Measurements from ENCODE around the gene ARHGDIG. TPM values are rescaled to one million over a fixed set of nuclear protein-coding genes. Genes with fewer than 3 reads are reported as not detected.
"Not testable (repeated sequence)": the region's sequence is repeated elsewhere in the genome, so short reads cannot be mapped to it uniquely, and the experiment has no call there.

The ARHGDIG gene
- total and polyA plus RNA-seq, 4 experiments from 2014 or later, result 0.96 TPM; not detected in 3

DNA sequence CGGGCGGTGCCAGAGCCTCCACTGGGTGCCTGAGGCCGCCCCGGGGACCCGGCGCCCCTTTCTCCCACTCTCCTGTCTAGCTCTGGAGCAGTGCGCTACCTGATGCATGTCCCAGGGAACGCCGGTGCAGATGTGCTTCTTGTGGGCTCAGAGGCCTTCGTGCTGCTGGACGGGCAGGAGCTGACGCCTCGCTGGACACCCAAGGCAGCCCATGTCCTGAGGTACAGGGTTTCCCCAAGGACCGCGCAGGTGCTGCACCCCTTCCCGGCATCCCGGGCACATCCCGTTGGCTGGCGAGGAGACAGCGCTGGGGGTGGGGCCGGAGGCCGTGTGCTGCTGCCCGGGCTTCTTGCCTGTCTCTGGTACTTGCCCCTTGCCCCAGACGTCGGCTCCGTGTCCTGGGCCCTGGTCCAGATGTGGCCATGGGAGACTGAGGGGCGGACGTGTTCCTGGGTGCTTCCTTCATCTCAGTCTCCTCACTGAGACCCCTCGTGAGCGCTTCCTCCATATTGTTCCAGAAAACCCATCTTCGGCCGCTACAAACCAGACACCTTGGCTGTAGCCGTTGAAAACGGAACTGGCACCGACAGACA is 17.1 kb upstream of the ARHGDIG start:
- Mint-ChIP-seq H3K27me3 (no peaks in the 10 kb centered on the region), H3K4me1 (peaks cover 0 to 13% (median 3%) of the 10 kb centered on the region in 4 donors), H3K9me3 (no peaks in the 10 kb centered on the region), H3K4me3 (no peak overlapping the region), H3K27ac (no peak overlapping the region), H3K36me3 (peaks cover 19 to 21% of the 10 kb centered on the region in 2 donors)
- Histone ChIP-seq H3K27me3 (ENCODE audit: insufficient read depth, low read length) (no peaks in the 10 kb centered on the region), H3K4me1 (ENCODE audit: insufficient read depth, low read length) (peaks cover 6% of the 10 kb centered on the region), H3K4me3 (ENCODE audit: low read length in 2 of 2) (no peak overlapping the region), H3K27ac (ENCODE audit: low read depth, low read length) (no peak overlapping the region), H3K36me3 (ENCODE audit: insufficient read depth, low read length) (no peaks in the 10 kb centered on the region), H3K9me3 (ENCODE audit: control insufficient read depth in 1 of 2, low read length in 2 of 2) (no peaks in the 10 kb centered on the region)
- POLR2A ChIA-PET (ENCODE audit: partially characterized antibody), result interaction anchor here (0.6 kb wide), 1 partner anchor 10 kb away, joined by 3 read pairs; no protein-coding TSS in a partner anchor
- intact Hi-C loops (cut with micrococcal nuclease), result no loop called here
- peak in 1 of 5 donors; percentile 13 for DNase-seq
- CTCF ChIA-PET (ENCODE audit: partially characterized antibody), result no interaction called here

- Mint-ChIP-seq H3K4me1 (peaks cover 0 to 13% (median 3%) of the 10 kb centered on the region in 4 donors), H3K9me3 (no peaks in the 10 kb centered on the region), H3K4me3 (no peak overlapping the region), H3K27ac (peak overlapping the region in 1 of 7 donors; percentile 22), H3K27me3 (no peaks in the 10 kb centered on the region), H3K36me3 (peaks cover 18 to 20% of the 10 kb centered on the region in 2 donors)
- Histone ChIP-seq H3K4me1 (ENCODE audit: insufficient read depth, low read length) (peaks cover 6% of the 10 kb centered on the region), H3K4me3 (ENCODE audit: low read length in 2 of 2) (no peak overlapping the region), H3K9me3 (ENCODE audit: control insufficient read depth in 1 of 2, low read length in 2 of 2) (no peaks in the 10 kb centered on the region), H3K27ac (ENCODE audit: low read depth, low read length) (no peak overlapping the region), H3K27me3 (ENCODE audit: insufficient read depth, low read length) (no peaks in the 10 kb centered on the region), H3K36me3 (ENCODE audit: insufficient read depth, low read length) (no peaks in the 10 kb centered on the region)
- ChIA-PET CTCF (ENCODE audit: partially characterized antibody) (no interaction called here), POLR2A (ENCODE audit: partially characterized antibody) (no interaction called here)
- DNase-seq, result peak in 1 of 5 donors; percentile 23
- intact Hi-C loops (cut with micrococcal nuclease), result no loop called here
Measured at GRCh38 chr16:263944-264343, 16.4 kb upstream of the ARHGDIG start.

DNA sequence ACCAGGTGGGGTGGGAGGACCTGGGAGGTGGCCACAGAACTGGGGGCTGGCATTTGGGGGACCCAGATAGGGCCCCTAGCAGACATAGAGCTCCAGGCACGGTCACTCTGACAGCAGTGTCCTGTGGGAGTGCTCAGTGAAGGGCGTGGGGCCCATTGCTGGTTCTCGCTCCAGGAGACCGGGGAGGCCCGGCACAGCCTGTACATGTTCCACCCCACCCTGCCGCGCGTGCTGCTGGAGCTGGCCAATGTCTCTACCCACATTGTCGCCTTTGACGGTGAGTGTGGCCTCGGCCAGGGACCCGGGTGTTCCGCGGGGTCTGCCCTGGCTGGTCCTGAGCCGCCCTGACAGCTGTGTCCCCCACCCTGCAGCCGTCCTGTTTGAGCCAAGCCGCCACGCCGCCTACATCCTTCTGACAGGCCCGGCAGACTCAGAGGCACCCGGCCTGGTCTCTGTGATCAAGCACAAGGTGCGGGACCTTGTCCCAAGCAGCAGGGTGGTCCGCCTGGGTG is 15.9 kb upstream of the ARHGDIG start:
- Histone ChIP-seq H3K27me3 (ENCODE audit: insufficient read depth, low read length) (no peaks in the 10 kb centered on the region), H3K36me3 (ENCODE audit: insufficient read depth, low read length) (no peaks in the 10 kb centered on the region), H3K9me3 (ENCODE audit: control insufficient read depth in 1 of 2, low read length in 2 of 2) (no peaks in the 10 kb centered on the region), H3K4me3 (ENCODE audit: low read length in 2 of 2) (no peak overlapping the region), H3K4me1 (ENCODE audit: insufficient read depth, low read length) (peaks cover 6% of the 10 kb centered on the region), H3K27ac (ENCODE audit: low read depth, low read length) (no peak overlapping the region)
- intact Hi-C loops (cut with micrococcal nuclease), result no loop called here
- CTCF ChIA-PET (ENCODE audit: partially characterized antibody), result no interaction called here
- no peak overlapping the region for H3K27ac Mint-ChIP-seq
- no peaks in the 10 kb centered on the region for H3K9me3 Mint-ChIP-seq
- peaks cover 13 to 14% of the 10 kb centered on the region in 2 donors for H3K36me3 Mint-ChIP-seq
- H3K4me1 Mint-ChIP-seq, result peaks cover 0 to 10% (median 3%) of the 10 kb centered on the region in 4 donors
- no peaks in the 10 kb centered on the region for H3K27me3 Mint-ChIP-seq
- DNase-seq, result no peak
- no peak overlapping the region for H3K4me3 Mint-ChIP-seq
- POLR2A ChIA-PET (ENCODE audit: partially characterized antibody), result no interaction called here

DNA sequence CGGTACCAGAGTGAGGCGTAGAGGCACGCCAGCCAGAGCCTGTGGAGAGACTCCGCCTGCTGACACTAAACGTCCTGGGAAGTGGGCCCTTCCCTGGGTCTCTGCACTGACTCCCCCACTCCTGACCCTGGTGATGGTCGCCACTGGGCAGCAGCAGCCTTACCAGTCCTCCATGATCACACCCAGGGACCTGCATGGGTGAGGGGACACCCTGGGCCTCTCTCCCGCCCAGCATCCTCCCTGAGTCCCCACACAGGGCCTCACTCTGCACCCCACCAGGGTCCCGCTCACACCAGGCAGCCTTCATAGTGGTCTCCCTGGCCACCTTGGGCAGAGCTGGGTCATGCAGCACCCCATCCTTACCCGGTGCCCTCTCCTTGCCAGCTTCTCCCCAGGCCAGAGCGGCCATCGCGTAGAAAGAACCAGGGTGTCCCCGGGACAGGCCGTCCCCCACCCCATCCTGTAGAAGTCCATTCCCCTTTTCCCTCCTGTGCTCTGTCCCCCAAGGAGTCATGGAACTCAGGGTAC is 15.3 kb upstream of the ARHGDIG start:
- Histone ChIP-seq H3K4me3 (ENCODE audit: low read length in 2 of 2) (no peak overlapping the region), H3K36me3 (ENCODE audit: insufficient read depth, low read length) (no peaks in the 10 kb centered on the region), H3K27ac (ENCODE audit: low read depth, low read length) (no peak overlapping the region), H3K4me1 (ENCODE audit: insufficient read depth, low read length) (peaks cover 6% of the 10 kb centered on the region), H3K9me3 (ENCODE audit: control insufficient read depth in 1 of 2, low read length in 2 of 2) (no peaks in the 10 kb centered on the region), H3K27me3 (ENCODE audit: insufficient read depth, low read length) (no peaks in the 10 kb centered on the region)
- H3K4me1 Mint-ChIP-seq, result peaks cover 0 to 10% (median 3%) of the 10 kb centered on the region in 4 donors
- no peak overlapping the region for H3K4me3 Mint-ChIP-seq
- intact Hi-C loops (cut with micrococcal nuclease), result no loop called here
- H3K27ac Mint-ChIP-seq, result no peak overlapping the region
- H3K9me3 Mint-ChIP-seq, result no peaks in the 10 kb centered on the region
- no peak for DNase-seq
- H3K27me3 Mint-ChIP-seq, result no peaks in the 10 kb centered on the region
- POLR2A ChIA-PET (ENCODE audit: partially characterized antibody), result no interaction called here
- H3K36me3 Mint-ChIP-seq, result peaks cover 13% of the 10 kb centered on the region in 2 donors
- CTCF ChIA-PET (ENCODE audit: partially characterized antibody), result no interaction called here

DNA sequence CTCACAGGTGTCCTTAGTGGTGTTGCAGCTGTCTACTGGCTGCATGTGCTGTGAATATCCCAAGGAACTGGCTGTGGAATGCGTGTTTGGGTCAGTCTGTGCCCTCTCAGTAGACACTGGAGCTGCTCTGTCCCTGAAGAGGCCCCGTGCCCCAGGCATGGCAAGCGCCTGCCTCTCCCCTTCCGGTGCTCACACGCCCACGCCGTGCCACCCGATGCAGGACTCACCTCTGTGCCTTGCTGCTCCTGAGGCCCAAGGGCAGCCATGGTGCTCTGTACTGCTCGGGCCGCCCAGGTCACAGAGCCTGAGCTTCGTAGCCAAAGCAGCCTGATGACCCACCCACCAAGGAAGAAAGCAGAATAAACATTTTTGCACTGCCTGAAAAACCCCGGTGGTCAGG is 14.7 kb upstream of the ARHGDIG start:
- Histone ChIP-seq H3K36me3 (ENCODE audit: insufficient read depth, low read length) (no peaks in the 10 kb centered on the region), H3K4me1 (ENCODE audit: insufficient read depth, low read length) (peaks cover 6% of the 10 kb centered on the region), H3K27me3 (ENCODE audit: insufficient read depth, low read length) (no peaks in the 10 kb centered on the region), H3K27ac (ENCODE audit: low read depth, low read length) (no peak overlapping the region), H3K4me3 (ENCODE audit: low read length in 2 of 2) (no peak overlapping the region), H3K9me3 (ENCODE audit: control insufficient read depth in 1 of 2, low read length in 2 of 2) (no peaks in the 10 kb centered on the region)
- CTCF ChIA-PET (ENCODE audit: partially characterized antibody), result no interaction called here
- Mint-ChIP-seq H3K4me3 (no peak overlapping the region), H3K36me3 (peaks cover 6 to 8% of the 10 kb centered on the region in 2 donors), H3K27me3 (no peaks in the 10 kb centered on the region), H3K4me1 (peaks cover 0 to 10% (median 3%) of the 10 kb centered on the region in 4 donors), H3K27ac (peak overlapping the region in 1 of 7 donors; percentile 30), H3K9me3 (no peaks in the 10 kb centered on the region)
- peak in 1 of 5 donors; percentile 36 for DNase-seq
- POLR2A ChIA-PET (ENCODE audit: partially characterized antibody), result interaction anchor here (0.5 kb wide), 1 partner anchor 31 kb away, joined by 3 read pairs; the partner anchor contains the start of gene FAM234A
- intact Hi-C loops (cut with micrococcal nuclease), result no loop called here

- Mint-ChIP-seq H3K4me3 (no peak overlapping the region), H3K27me3 (no peaks in the 10 kb centered on the region), H3K9me3 (no peaks in the 10 kb centered on the region), H3K27ac (peak overlapping the region in 1 of 7 donors; percentile 35), H3K36me3 (peaks cover 4 to 5% of the 10 kb centered on the region in 2 donors), H3K4me1 (peaks cover 0 to 10% (median 3%) of the 10 kb centered on the region in 4 donors)
- DNase-seq, result peak in 1 of 5 donors; percentile 22
- Histone ChIP-seq H3K27me3 (ENCODE audit: insufficient read depth, low read length) (no peaks in the 10 kb centered on the region), H3K36me3 (ENCODE audit: insufficient read depth, low read length) (no peaks in the 10 kb centered on the region), H3K27ac (ENCODE audit: low read depth, low read length) (no peak overlapping the region), H3K9me3 (ENCODE audit: control insufficient read depth in 1 of 2, low read length in 2 of 2) (no peaks in the 10 kb centered on the region), H3K4me1 (ENCODE audit: insufficient read depth, low read length) (peaks cover 6% of the 10 kb centered on the region), H3K4me3 (ENCODE audit: low read length in 2 of 2) (no peak overlapping the region)
- CTCF ChIA-PET (ENCODE audit: partially characterized antibody), result no interaction called here
- intact Hi-C loops (cut with micrococcal nuclease), result no loop called here
- POLR2A ChIA-PET (ENCODE audit: partially characterized antibody), result interaction anchor here (0.5 kb wide), 1 partner anchor 32 kb away, joined by 3 read pairs; the partner anchor contains the start of gene FAM234A
Measured at GRCh38 chr16:266258-267164, 13.9 kb upstream of the ARHGDIG start.

- intact Hi-C loops (cut with micrococcal nuclease); H3K4me3 ChIP-seq (ENCODE audit: low read length in 2 of 2); H3K4me1 Mint-ChIP-seq; H3K9me3 Mint-ChIP-seq; CTCF ChIA-PET (ENCODE audit: partially characterized antibody); H3K4me1 ChIP-seq (ENCODE audit: insufficient read depth, low read length); H3K36me3 Mint-ChIP-seq; DNase-seq; H3K27ac ChIP-seq (ENCODE audit: low read depth, low read length); H3K9me3 ChIP-seq (ENCODE audit: control insufficient read depth in 1 of 2, low read length in 2 of 2); H3K36me3 ChIP-seq (ENCODE audit: insufficient read depth, low read length); H3K4me3 Mint-ChIP-seq; POLR2A ChIA-PET (ENCODE audit: partially characterized antibody); H3K27me3 Mint-ChIP-seq; H3K27me3 ChIP-seq (ENCODE audit: insufficient read depth, low read length): not testable (repeated sequence)
- peak overlapping the region in 1 of 7 donors; percentile 9 for H3K27ac Mint-ChIP-seq
Measured at GRCh38 chr16:267562-267961, 12.8 kb upstream of the ARHGDIG start.

All from CD4-positive, alpha-beta memory T cell (primary cell).